HCT116 (cell line): ENCODE measurements around the gene VWF.

Source experiments
- CEBPB ChIP-seq: IDR thresholded peaks from 2 replicates; pipeline ENCODE4 v1.6.1; 2012; ENCODE audit warnings: low read depth
- EGR1 ChIP-seq: IDR thresholded peaks from 2 replicates; pipeline ENCODE4 v1.6.1; 2012; ENCODE audit warnings: low read depth
- JUND ChIP-seq: IDR thresholded peaks from 2 replicates; pipeline ENCODE4 v1.6.1; 2012
- MAX ChIP-seq: IDR thresholded peaks from 2 replicates; pipeline ENCODE4 v1.6.1; 2012
- POLR2A ChIP-seq: IDR thresholded peaks from 2 replicates; pipeline ENCODE4 v1.7.0; 2011; ENCODE audit warnings: borderline replicate concordance; ENCODE audit not compliant: insufficient read depth, insufficient read length; ENCODE audit errors: extremely low read depth
- RAD21 ChIP-seq: IDR thresholded peaks from 2 replicates; pipeline ENCODE4 v1.6.1; 2012; ENCODE audit warnings: low read depth, mild to moderate bottlenecking
- SP1 ChIP-seq: IDR thresholded peaks from 2 replicates; pipeline ENCODE4 v1.6.1; 2012; ENCODE audit warnings: low read depth
- SRF ChIP-seq: IDR thresholded peaks from 2 replicates; pipeline ENCODE4 v1.6.1; 2012; ENCODE audit warnings: low read depth
- YY1 ChIP-seq: IDR thresholded peaks from 2 replicates; pipeline ENCODE4 v1.6.1; 2011; ENCODE audit warnings: low read length, low read depth, moderate library complexity, mild to moderate bottlenecking; ENCODE audit not compliant: insufficient replicate concordance; ENCODE audit errors: extremely low read depth
- ZBTB33 ChIP-seq: IDR thresholded peaks from 2 replicates; pipeline ENCODE4 v1.6.1; 2011; ENCODE audit warnings: mild to moderate bottlenecking, low read length, moderate library complexity; ENCODE audit not compliant: insufficient replicate concordance; ENCODE audit errors: extremely low read depth
- TF ChIP-seq, protein P1 (sequence below), 3 experiments: fragments of 200-600 bp in 1 of 3; sonication (generic) in 1 of 3; IDR thresholded peaks in 2 of 3; conservative IDR thresholded peaks in 1 of 3; 2 replicates each; pipeline ENCODE4 v1.5.1; 2012 to 2017; ENCODE audit warnings: low read depth in 2 of 3, low read length in 2 of 3, antibody characterized with exemption in 1 of 3, borderline replicate concordance in 1 of 3, control low read depth in 1 of 3, mild to moderate bottlenecking in 1 of 3, mixed read lengths in 1 of 3, mixed run types in 1 of 3, moderate library complexity in 1 of 3; ENCODE audit not compliant: insufficient read depth in 1 of 3
- TF ChIP-seq, protein P2 (sequence below): IDR thresholded peaks from 2 replicates; pipeline ENCODE4 v1.6.1; 2012; ENCODE audit warnings: low read depth

DNA sequence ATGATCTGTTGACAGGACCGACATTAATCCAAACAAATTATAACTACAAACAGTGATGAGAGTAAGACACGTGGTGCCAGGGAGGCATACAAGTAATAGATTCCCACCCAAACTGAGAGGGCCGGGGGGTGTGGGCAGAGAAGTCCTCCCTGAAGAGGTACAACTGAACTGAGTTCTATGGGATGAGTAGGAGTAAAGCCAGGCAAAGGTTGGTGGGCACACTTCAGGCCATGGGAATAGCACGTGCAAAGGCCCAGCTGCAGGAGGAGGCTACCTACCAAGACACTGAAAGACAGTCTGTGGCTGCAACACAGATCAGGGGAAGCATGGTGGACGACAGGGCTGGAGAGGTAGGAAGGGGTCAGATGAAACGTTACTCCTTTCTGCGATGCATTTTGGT, 22.0 kb upstream of the VWF start:
- TF ChIP-seq, protein P1, sequence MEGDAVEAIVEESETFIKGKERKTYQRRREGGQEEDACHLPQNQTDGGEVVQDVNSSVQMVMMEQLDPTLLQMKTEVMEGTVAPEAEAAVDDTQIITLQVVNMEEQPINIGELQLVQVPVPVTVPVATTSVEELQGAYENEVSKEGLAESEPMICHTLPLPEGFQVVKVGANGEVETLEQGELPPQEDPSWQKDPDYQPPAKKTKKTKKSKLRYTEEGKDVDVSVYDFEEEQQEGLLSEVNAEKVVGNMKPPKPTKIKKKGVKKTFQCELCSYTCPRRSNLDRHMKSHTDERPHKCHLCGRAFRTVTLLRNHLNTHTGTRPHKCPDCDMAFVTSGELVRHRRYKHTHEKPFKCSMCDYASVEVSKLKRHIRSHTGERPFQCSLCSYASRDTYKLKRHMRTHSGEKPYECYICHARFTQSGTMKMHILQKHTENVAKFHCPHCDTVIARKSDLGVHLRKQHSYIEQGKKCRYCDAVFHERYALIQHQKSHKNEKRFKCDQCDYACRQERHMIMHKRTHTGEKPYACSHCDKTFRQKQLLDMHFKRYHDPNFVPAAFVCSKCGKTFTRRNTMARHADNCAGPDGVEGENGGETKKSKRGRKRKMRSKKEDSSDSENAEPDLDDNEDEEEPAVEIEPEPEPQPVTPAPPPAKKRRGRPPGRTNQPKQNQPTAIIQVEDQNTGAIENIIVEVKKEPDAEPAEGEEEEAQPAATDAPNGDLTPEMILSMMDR (IDR thresholded peaks at IDR 0.05 in 2 of 3, conservative IDR thresholded peaks at IDR 0.05 in 1 of 3; ENCODE audit: borderline replicate concordance in 1 of 3, insufficient read depth in 1 of 3, low read depth in 2 of 3, low read length in 2 of 3) = no peak
- no peak for TF ChIP-seq ZBTB33
- TF ChIP-seq CEBPB = no peak
- TF ChIP-seq JUND = no peak
- TF ChIP-seq, protein P2, sequence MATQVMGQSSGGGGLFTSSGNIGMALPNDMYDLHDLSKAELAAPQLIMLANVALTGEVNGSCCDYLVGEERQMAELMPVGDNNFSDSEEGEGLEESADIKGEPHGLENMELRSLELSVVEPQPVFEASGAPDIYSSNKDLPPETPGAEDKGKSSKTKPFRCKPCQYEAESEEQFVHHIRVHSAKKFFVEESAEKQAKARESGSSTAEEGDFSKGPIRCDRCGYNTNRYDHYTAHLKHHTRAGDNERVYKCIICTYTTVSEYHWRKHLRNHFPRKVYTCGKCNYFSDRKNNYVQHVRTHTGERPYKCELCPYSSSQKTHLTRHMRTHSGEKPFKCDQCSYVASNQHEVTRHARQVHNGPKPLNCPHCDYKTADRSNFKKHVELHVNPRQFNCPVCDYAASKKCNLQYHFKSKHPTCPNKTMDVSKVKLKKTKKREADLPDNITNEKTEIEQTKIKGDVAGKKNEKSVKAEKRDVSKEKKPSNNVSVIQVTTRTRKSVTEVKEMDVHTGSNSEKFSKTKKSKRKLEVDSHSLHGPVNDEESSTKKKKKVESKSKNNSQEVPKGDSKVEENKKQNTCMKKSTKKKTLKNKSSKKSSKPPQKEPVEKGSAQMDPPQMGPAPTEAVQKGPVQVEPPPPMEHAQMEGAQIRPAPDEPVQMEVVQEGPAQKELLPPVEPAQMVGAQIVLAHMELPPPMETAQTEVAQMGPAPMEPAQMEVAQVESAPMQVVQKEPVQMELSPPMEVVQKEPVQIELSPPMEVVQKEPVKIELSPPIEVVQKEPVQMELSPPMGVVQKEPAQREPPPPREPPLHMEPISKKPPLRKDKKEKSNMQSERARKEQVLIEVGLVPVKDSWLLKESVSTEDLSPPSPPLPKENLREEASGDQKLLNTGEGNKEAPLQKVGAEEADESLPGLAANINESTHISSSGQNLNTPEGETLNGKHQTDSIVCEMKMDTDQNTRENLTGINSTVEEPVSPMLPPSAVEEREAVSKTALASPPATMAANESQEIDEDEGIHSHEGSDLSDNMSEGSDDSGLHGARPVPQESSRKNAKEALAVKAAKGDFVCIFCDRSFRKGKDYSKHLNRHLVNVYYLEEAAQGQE = no peak
- TF ChIP-seq POLR2A = no peak
- no peak for TF ChIP-seq SP1
- TF ChIP-seq YY1 = no peak
- no peak for TF ChIP-seq RAD21
- no peak for TF ChIP-seq EGR1
- TF ChIP-seq SRF = no peak
- TF ChIP-seq MAX = no peak
